HEK293 (cell line): ENCODE measurements around the gene CHST7.

Experiments
- CTCF ChIA-PET: fragments of 350-600 bp; formaldehyde crosslinking; extraction: SDS; loops from one replicate; lab custom pipeline; 2021; ENCODE audit warnings: antibody characterized with exemption; lab: Yijun Ruan, JAX
- POLR2A ChIA-PET: fragments of 300-600 bp; formaldehyde crosslinking; extraction: SDS; loops from one replicate; lab custom pipeline; 2020; ENCODE audit warnings: antibody characterized with exemption, inconsistent platforms; lab: Yijun Ruan, JAX
- H3K27ac ChIP-seq: fragments of 200-500 bp; sonication (Bioruptor generic); 2 replicates; pipeline ENCODE4 v1.5.1; 2014; ENCODE audit warnings: low read depth, low read length, control low read depth, inconsistent platforms; ENCODE audit errors: extremely low read depth
- H3K36me3 ChIP-seq, 2 experiments: fragments of 200-500 bp in 1 of 2; sonication (Bioruptor generic) in 1 of 2; 1 replicate in 1 of 2; 2 replicates in 1 of 2; pipeline ENCODE4 v1.5.1; 2014 to 2017; ENCODE audit warnings: inconsistent platforms in 2 of 2, low read length in 2 of 2; ENCODE audit not compliant: control insufficient read depth in 2 of 2, insufficient read depth in 1 of 2
- H3K4me1 ChIP-seq: fragments of 200-500 bp; sonication (Bioruptor generic); 2 replicates; pipeline ENCODE4 v1.5.1; 2014; ENCODE audit warnings: mild to moderate bottlenecking, low read length, inconsistent platforms; ENCODE audit not compliant: control insufficient read depth, insufficient read depth
- H3K4me3 ChIP-seq: 2 replicates; pipeline ENCODE4 v1.5.1; 2011; ENCODE audit warnings: low read depth, mild to moderate bottlenecking, control low read depth, low read length, moderate library complexity
- H3K9me3 ChIP-seq: fragments of 200-500 bp; sonication (Bioruptor generic); 2 replicates; pipeline ENCODE4 v1.5.1; 2014; ENCODE audit warnings: low read depth, low read length, inconsistent platforms; ENCODE audit not compliant: control insufficient read depth, insufficient read depth
- AEBP2 ChIP-seq: fragments of 450-650 bp; formaldehyde crosslinking; IDR thresholded peaks from 2 replicates; pipeline ENCODE4 v1.5.1; 2016; ENCODE audit warnings: missing biosample characterization, missing genetic modification characterization, borderline replicate concordance
- EGR2 ChIP-seq: fragments of 450-650 bp; formaldehyde crosslinking; IDR thresholded peaks from 2 replicates; pipeline ENCODE4 v1.5.1; 2016; ENCODE audit warnings: low read depth, missing biosample characterization, missing genetic modification characterization
- KLF8 ChIP-seq: fragments of 450-650 bp; formaldehyde crosslinking; IDR thresholded peaks from 2 replicates; pipeline ENCODE4 v1.5.1; 2016; ENCODE audit warnings: missing biosample characterization, missing genetic modification characterization
- SCRT1 ChIP-seq: fragments of 450-650 bp; formaldehyde crosslinking; IDR thresholded peaks from 2 replicates; pipeline ENCODE4 v1.5.1; 2016; ENCODE audit warnings: missing biosample characterization, missing genetic modification characterization, borderline replicate concordance
- SCRT2 ChIP-seq: fragments of 450-650 bp; formaldehyde crosslinking; IDR thresholded peaks from 2 replicates; pipeline ENCODE4 v1.5.1; 2016; ENCODE audit warnings: missing biosample characterization, missing genetic modification characterization
- ZBTB10 ChIP-seq: fragments of 450-650 bp; formaldehyde crosslinking; IDR thresholded peaks from 2 replicates; pipeline ENCODE4 v1.5.1; 2016; ENCODE audit warnings: missing biosample characterization, missing genetic modification characterization
- ZBTB6 ChIP-seq: fragments of 450-650 bp; formaldehyde crosslinking; IDR thresholded peaks from 2 replicates; pipeline ENCODE4 v1.5.1; 2017; ENCODE audit warnings: missing biosample characterization, missing genetic modification characterization
- ZNF175 ChIP-seq: fragments of 450-650 bp; formaldehyde crosslinking; IDR thresholded peaks from 2 replicates; pipeline ENCODE4 v1.5.1; 2016; ENCODE audit warnings: missing biosample characterization, missing genetic modification characterization
- ZNF362 ChIP-seq: fragments of 450-650 bp; formaldehyde crosslinking; IDR thresholded peaks from 2 replicates; pipeline ENCODE4 v1.5.1; 2016; ENCODE audit warnings: missing biosample characterization, missing genetic modification characterization
- ZNF518A ChIP-seq: fragments of 450-650 bp; formaldehyde crosslinking; conservative IDR thresholded peaks from 2 replicates; pipeline ENCODE4 v1.5.1; 2016; ENCODE audit warnings: low read depth, missing biosample characterization, missing genetic modification characterization
- ZNF555 ChIP-seq: fragments of 450-650 bp; formaldehyde crosslinking; conservative IDR thresholded peaks from 2 replicates; pipeline ENCODE4 v1.5.1; 2017; ENCODE audit warnings: missing biosample characterization, mild to moderate bottlenecking, missing genetic modification characterization, inconsistent platforms
- ZNF645 ChIP-seq: fragments of 450-650 bp; formaldehyde crosslinking; IDR thresholded peaks from 2 replicates; pipeline ENCODE4; 2016; ENCODE audit warnings: missing biosample characterization, missing genetic modification characterization
- ZNF677 ChIP-seq: fragments of 450-650 bp; IDR thresholded peaks from 2 replicates; pipeline ENCODE4 v1.5.0; 2018; ENCODE audit warnings: missing biosample characterization, mild to moderate bottlenecking, missing genetic modification characterization, moderate library complexity

Gene CHST7

GRCh38 chrX:46607916-46608315 lies 34.4 kb downstream of the CHST7 start (continued):
- TF ChIP-seq ZNF518A, result no peak
- no peak for TF ChIP-seq ZNF677 (tag by site-specific recombination)
- TF ChIP-seq EGR2 (tag by site-specific recombination), result no peak
- no peak for TF ChIP-seq ZNF645 (tag by site-specific recombination)
- no peak for TF ChIP-seq ZBTB6 (tag by site-specific recombination)
- no peak for TF ChIP-seq ZNF555 (tag by site-specific recombination)
- TF ChIP-seq KLF8 (tag by site-specific recombination), result no peak
- no peak for TF ChIP-seq ZBTB10 (tag by site-specific recombination)
- no peak for TF ChIP-seq AEBP2
- TF ChIP-seq ZNF175 (tag by site-specific recombination), result no peak

GRCh38 chrX:46610070-46610658 lies 36.6 kb downstream of the CHST7 start:
- Histone ChIP-seq H3K4me3 (no peak overlapping the region), H3K36me3 (peaks cover 0 to 14% of the 10 kb centered on the region in 2 experiments; a peak in 1 of 3 replicates), H3K9me3 (no peaks in the 10 kb centered on the region), H3K27ac (no peak overlapping the region), H3K4me1 (no peaks in the 10 kb centered on the region)
- ChIA-PET CTCF (interaction anchor here (0.7 to 1.5 kb wide), 2 partner anchors 11 to 1041 kb away, joined by 3 to 5 read pairs; no protein-coding TSS in a partner anchor), POLR2A (no interaction called here)
- peak; percentile 51; the same call in 1 of the 2 replicates for TF ChIP-seq SCRT2 (tag by site-specific recombination)
- TF ChIP-seq SCRT1, result 0 out of 2 replicates have a peak, but pooled peaks have one; percentile 32
- no peak for TF ChIP-seq ZNF362 (tag by site-specific recombination)
